B cell (primary cell): ENCODE data around the gene FARSB. TPM values are rescaled to one million over a fixed set of nuclear protein-coding genes. Genes with fewer than 3 reads are reported as not detected.

Source experiments
- ATAC-seq: fragments of 200-7000 bp; cut with Tn5 transposase; one replicate; pipeline ENCODE4 v1.10.0; 2021; ENCODE audit warnings: low read depth, mild to moderate bottlenecking, moderate number of reproducible peaks, moderate library complexity
- CTCF ChIA-PET: fragments of 350-600 bp; sonication (Branson Sonifier 250); formaldehyde crosslinking; loops from one replicate; lab custom pipeline; 2021; ENCODE audit warnings: antibody characterized with exemption, inconsistent platforms; lab: Charles Lee
- POLR2A ChIA-PET: fragments of 350-600 bp; sonication (Branson Sonifier 250); formaldehyde crosslinking; loops from one replicate; lab custom pipeline; 2021; ENCODE audit warnings: antibody characterized with exemption; lab: Charles Lee
- DNase-seq: peaks from one replicate; pipeline ENCODE4 v3.0.0; 2013
- H2AFZ ChIP-seq: 2 replicates; pipeline ENCODE4 v1.6.1; 2012; ENCODE audit warnings: mild to moderate bottlenecking, low read depth, low read length; ENCODE audit not compliant: insufficient read depth, poor library complexity, severe bottlenecking
- H3K27ac ChIP-seq, 2 donors: 1 replicate in 1 of 2; 2 replicates in 1 of 2; pipeline ENCODE4 v1.5.1; 2012 to 2013; ENCODE audit warnings: low read length in 2 of 2, mild to moderate bottlenecking in 2 of 2, moderate library complexity in 1 of 2
- H3K27me3 ChIP-seq, 4 experiments: fragments of 200-600 bp in 1 of 4; sonication (generic) in 1 of 4; replicated peaks in 1 of 4; 1 replicate in 2 of 4; 2 replicates in 2 of 4; pipeline versions ENCODE4 v1.6.1 to v1.7.0; 2013 to 2016; ENCODE audit warnings: low read length in 3 of 4, mild to moderate bottlenecking in 2 of 4, mixed read lengths in 1 of 4, moderate library complexity in 1 of 4; ENCODE audit not compliant: insufficient read depth in 4 of 4, control insufficient read depth in 3 of 4; ENCODE audit errors: control extremely low read depth in 1 of 4
- H3K36me3 ChIP-seq, 2 experiments: replicated peaks in 1 of 2; 1 replicate in 1 of 2; 2 replicates in 1 of 2; pipeline versions ENCODE4 v1.6.1 to v1.7.1; 2013; ENCODE audit warnings: low read length in 1 of 2; ENCODE audit not compliant: insufficient read depth in 2 of 2, control insufficient read depth in 1 of 2; ENCODE audit errors: control extremely low read depth in 1 of 2, extremely low read depth in 1 of 2
- H3K4me1 ChIP-seq, 2 donors: fragments of 200-600 bp in 1 of 2; sonication (generic) in 1 of 2; 1 replicate in 1 of 2; 2 replicates in 1 of 2; pipeline versions ENCODE4 v1.5.1 to v1.6.1; 2013 to 2017; ENCODE audit warnings: low read length in 2 of 2; ENCODE audit not compliant: control insufficient read depth in 2 of 2, insufficient read depth in 2 of 2
- H3K4me2 ChIP-seq: replicated peaks from 2 replicates; pipeline ENCODE3; 2012; ENCODE audit warnings: mild to moderate bottlenecking, low read depth, low read length; ENCODE audit not compliant: poor library complexity, severe bottlenecking
- H3K4me3 ChIP-seq, 5 experiments: fragments of 200-600 bp in 1 of 5; sonication (generic) in 1 of 5; 1 replicate in 3 of 5; 2 replicates in 2 of 5; pipeline versions ENCODE4 v1.5.1 to v1.7.0; 2011 to 2016; ENCODE audit warnings: low read length in 4 of 5, mild to moderate bottlenecking in 4 of 5, low read depth in 2 of 5, control low read depth in 1 of 5, moderate library complexity in 1 of 5; ENCODE audit not compliant: insufficient read depth in 1 of 5; ENCODE audit errors: control extremely low read depth in 1 of 5, extremely low read depth in 1 of 5
- H3K79me2 ChIP-seq: fragments of 200-600 bp; sonication (generic); one replicate; pipeline ENCODE4 v1.6.0; 2016; ENCODE audit warnings: low read length; ENCODE audit not compliant: control insufficient read depth, insufficient read depth
- H3K9ac ChIP-seq: fragments of 200-600 bp; sonication (generic); 2 replicates; pipeline ENCODE4 v1.6.1; 2017; ENCODE audit warnings: mild to moderate bottlenecking, low read length, moderate library complexity
- H3K9me3 ChIP-seq, 3 donors: one replicate each; pipeline versions ENCODE4 v1.6.1 to v1.7.1; 2013; ENCODE audit warnings: low read length in 2 of 3; ENCODE audit not compliant: control insufficient read depth in 2 of 3, insufficient read depth in 1 of 3; ENCODE audit errors: control extremely low read depth in 1 of 3
- H4K20me1 ChIP-seq: 2 replicates; pipeline ENCODE4 v1.6.0; 2012; ENCODE audit warnings: mild to moderate bottlenecking, low read length; ENCODE audit not compliant: insufficient read depth, control insufficient read depth, poor library complexity, severe bottlenecking
- H3K27ac Mint-ChIP-seq: one replicate; pipeline ENCODE4 v1.8.0; 2021; ENCODE audit warnings: mixed read lengths
- H3K27me3 Mint-ChIP-seq: one replicate; pipeline ENCODE4 v1.8.0; 2021; ENCODE audit warnings: mixed read lengths
- H3K4me1 Mint-ChIP-seq: one replicate; pipeline ENCODE4 v1.8.0; 2021; ENCODE audit warnings: mixed read lengths
- H3K4me3 Mint-ChIP-seq: one replicate; pipeline ENCODE4 v1.8.0; 2021; ENCODE audit warnings: mixed read lengths
- H3K9me3 Mint-ChIP-seq: one replicate; pipeline ENCODE4 v1.8.0; 2022; ENCODE audit warnings: mixed read lengths; ENCODE audit not compliant: insufficient read depth
- EZH2 ChIP-seq: IDR thresholded peaks from 2 replicates; pipeline ENCODE4 v1.6.1; 2012; ENCODE audit warnings: borderline replicate concordance, low read depth, mild to moderate bottlenecking, moderate library complexity, low read length; ENCODE audit not compliant: insufficient read depth, poor library complexity, severe bottlenecking
- WGBS: methylation state at CpG from one replicate; pipeline ENCODE4 v1.1.5; 2013; ENCODE audit warnings: missing lambda C conversion rate; ENCODE audit not compliant: insufficient coverage; 5-methylcytosine and 5-hydroxymethylcytosine counted together
- intact Hi-C: fragments of 100-400 bp; cut with micrococcal nuclease; formaldehyde crosslinking; loops from one replicate; pipeline ENCODE4 v1.10.0; 2022
- polyA plus RNA-seq: library from polyadenylated mRNA; depleted of rRNA; stranded (reverse); fragments of >200 nt; gene quantifications from 2 replicates; pipeline ENCODE4 v1.2.3, GENCODE V29; 2012
- total RNA-seq, 2 donors: library from RNA; stranded (reverse); fragments of 120-200 nt in 1 of 2; gene quantifications; 1 replicate in 1 of 2; 2 replicates in 1 of 2; pipeline versions ENCODE4 v1.2.3 to v1.2.4, GENCODE V29; 2013 to 2022
- TF ChIP-seq, protein P1 (sequence below): fragments of 200-600 bp; IDR thresholded peaks from one replicate; pipeline ENCODE4 v1.8.0; 2022; ENCODE audit warnings: antibody characterized with exemption, mild to moderate bottlenecking

Gene FARSB
- total and polyA plus RNA-seq, 2 donors (not counting 1 experiment from before 2014, with no cell fraction given): 9.2 to 10.2 TPM

DNA sequence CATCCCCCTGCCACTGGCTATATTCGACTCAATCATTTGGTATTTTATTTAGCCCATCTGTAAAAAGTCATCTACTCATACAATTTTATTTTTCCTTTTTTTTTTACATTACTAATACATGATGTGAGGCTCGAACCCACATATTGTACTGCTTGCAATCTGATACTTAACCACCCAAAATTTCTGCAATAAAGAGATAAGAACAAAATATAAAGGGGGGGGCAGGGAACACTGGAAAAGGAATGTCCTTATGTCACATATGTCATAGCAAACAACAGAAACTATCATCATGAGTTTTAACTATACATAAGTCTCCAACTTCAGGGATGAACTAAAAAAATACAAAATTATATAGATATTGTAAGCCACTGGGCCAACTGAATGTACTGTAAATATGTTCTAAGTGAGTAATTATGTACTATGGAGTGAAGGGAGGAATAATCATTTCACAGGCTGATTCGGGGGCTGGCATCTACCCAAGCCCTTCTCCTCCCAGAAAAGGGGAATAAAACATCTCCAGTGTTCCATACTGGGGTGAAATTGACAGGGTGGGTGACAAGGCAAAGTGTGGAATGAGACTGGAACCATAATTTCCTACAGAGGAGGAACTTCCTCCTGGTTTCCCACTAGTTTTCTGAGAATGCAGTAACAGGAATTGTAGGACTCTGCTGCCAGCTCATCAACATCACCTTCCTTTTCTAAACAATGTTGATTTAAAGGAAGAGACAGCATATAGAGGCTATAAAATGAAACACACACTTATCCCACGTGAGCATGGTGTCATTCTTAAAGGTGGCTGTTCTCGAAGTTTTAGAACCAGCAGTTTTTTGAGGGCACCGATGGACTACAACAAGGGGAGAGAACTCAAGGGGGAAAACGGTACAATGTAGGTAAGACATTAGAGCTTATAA, 79.5 kb downstream of the FARSB start:
- POLR2A ChIA-PET: no interaction called here
- ATAC-seq: no peak
- no peak for DNase-seq
- TF ChIP-seq EZH2: no peak
- TF ChIP-seq, protein P1, sequence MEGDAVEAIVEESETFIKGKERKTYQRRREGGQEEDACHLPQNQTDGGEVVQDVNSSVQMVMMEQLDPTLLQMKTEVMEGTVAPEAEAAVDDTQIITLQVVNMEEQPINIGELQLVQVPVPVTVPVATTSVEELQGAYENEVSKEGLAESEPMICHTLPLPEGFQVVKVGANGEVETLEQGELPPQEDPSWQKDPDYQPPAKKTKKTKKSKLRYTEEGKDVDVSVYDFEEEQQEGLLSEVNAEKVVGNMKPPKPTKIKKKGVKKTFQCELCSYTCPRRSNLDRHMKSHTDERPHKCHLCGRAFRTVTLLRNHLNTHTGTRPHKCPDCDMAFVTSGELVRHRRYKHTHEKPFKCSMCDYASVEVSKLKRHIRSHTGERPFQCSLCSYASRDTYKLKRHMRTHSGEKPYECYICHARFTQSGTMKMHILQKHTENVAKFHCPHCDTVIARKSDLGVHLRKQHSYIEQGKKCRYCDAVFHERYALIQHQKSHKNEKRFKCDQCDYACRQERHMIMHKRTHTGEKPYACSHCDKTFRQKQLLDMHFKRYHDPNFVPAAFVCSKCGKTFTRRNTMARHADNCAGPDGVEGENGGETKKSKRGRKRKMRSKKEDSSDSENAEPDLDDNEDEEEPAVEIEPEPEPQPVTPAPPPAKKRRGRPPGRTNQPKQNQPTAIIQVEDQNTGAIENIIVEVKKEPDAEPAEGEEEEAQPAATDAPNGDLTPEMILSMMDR: no peak
- CTCF ChIA-PET: no interaction called here
- no peaks in the 10 kb centered on the region for H3K27me3 ChIP-seq
- intact Hi-C loops: no loop called here
- peaks cover 10 to 13% of the 10 kb centered on the region in 2 experiments for H3K36me3 ChIP-seq
- no peaks in the 10 kb centered on the region for H3K4me1 ChIP-seq
- no peak overlapping the region for H3K27ac Mint-ChIP-seq
- H3K4me2 ChIP-seq: no peak overlapping the region
- H4K20me1 ChIP-seq: no peaks in the 10 kb centered on the region
- WGBS: 100% methylated on average over 1 of the region's 7 CpGs
- no peak overlapping the region for H3K4me3 Mint-ChIP-seq
- no peaks in the 10 kb centered on the region for H3K27me3 Mint-ChIP-seq
- peaks cover 6% of the 10 kb centered on the region for H3K4me1 Mint-ChIP-seq
- no peaks in the 10 kb centered on the region for H3K9me3 Mint-ChIP-seq
- H3K9me3 ChIP-seq: no peaks in the 10 kb centered on the region
- no peak overlapping the region for H3K27ac ChIP-seq
- no peak overlapping the region for H3K4me3 ChIP-seq
- H3K79me2 ChIP-seq: no peaks in the 10 kb centered on the region
- no peak overlapping the region for H3K9ac ChIP-seq
- H2AFZ ChIP-seq: no peak overlapping the region

DNA sequence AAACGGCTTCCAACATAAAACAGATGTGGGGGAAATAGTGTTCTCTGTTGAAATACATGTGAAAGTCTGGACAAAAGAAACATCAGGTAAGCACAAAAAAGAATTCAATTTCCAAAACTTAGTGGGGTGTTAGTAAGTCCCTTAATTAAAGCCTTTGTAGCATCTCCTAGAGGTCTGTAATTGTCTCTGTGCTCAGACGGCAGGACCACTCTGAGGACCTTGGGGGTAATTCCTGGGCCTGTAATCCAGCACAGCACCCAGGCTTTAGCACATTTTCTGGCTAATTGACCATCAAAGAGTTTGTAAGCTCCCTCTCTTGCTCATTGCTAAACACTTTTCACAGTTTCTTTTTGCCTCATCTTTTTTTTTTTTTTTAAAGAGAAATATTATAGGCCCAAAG, 80.3 kb downstream of the FARSB start:
- H3K9me3 Mint-ChIP-seq: no peaks in the 10 kb centered on the region
- H3K4me3 Mint-ChIP-seq: no peak overlapping the region
- ChIA-PET POLR2A (no interaction called here), CTCF (no interaction called here)
- no peaks in the 10 kb centered on the region for H3K27me3 Mint-ChIP-seq
- WGBS: no CpG with 5 or more reads among the region's 2 CpGs
- H3K27me3 ChIP-seq: no peaks in the 10 kb centered on the region
- no peak overlapping the region for H2AFZ ChIP-seq
- intact Hi-C loops: no loop called here
- H4K20me1 ChIP-seq: no peaks in the 10 kb centered on the region
- no peak overlapping the region for H3K4me3 ChIP-seq
- H3K4me2 ChIP-seq: no peak overlapping the region
- TF ChIP-seq, protein P1: no peak
- TF ChIP-seq EZH2: no peak
- H3K27ac ChIP-seq: no peak overlapping the region
- no peaks in the 10 kb centered on the region for H3K79me2 ChIP-seq
- H3K36me3 ChIP-seq: peaks cover 10 to 18% of the 10 kb centered on the region in 2 experiments
- DNase-seq (no peak), ATAC-seq (no peak)
- no peak overlapping the region for H3K27ac Mint-ChIP-seq
- no peaks in the 10 kb centered on the region for H3K9me3 ChIP-seq
- H3K9ac ChIP-seq: no peak overlapping the region
- peaks cover 2% of the 10 kb centered on the region for H3K4me1 Mint-ChIP-seq
- no peaks in the 10 kb centered on the region for H3K4me1 ChIP-seq
